Central memory CD8-positive, alpha-beta T cell (primary cell): Measurements from ENCODE around the gene FAM151A.

ENCODE experiments used
- ATAC-seq: fragments of 150-1000 bp; cut with Tn5 transposase; replicated peaks from 2 replicates; pipeline ENCODE4 v1.10.0; 2022; ENCODE audit warnings: mild to moderate bottlenecking, moderate FRiP score, moderate number of reproducible peaks; ENCODE audit not compliant: poor library complexity, severe bottlenecking; ENCODE audit errors: extremely low read depth
- DNase-seq, 2 donors: peaks; one replicate each; pipeline ENCODE4 v3.0.0; 2021; ENCODE audit warnings: low spot score in 2 of 2
- H3K27ac Mint-ChIP-seq: one replicate; pipeline ENCODE4 v1.8.0; 2022; ENCODE audit warnings: low read depth, mild to moderate bottlenecking, moderate library complexity, mixed read lengths
- H3K27me3 Mint-ChIP-seq: one replicate; pipeline ENCODE4 v1.8.0; 2022; ENCODE audit warnings: mixed read lengths
- H3K36me3 Mint-ChIP-seq: one replicate; pipeline ENCODE4 v1.8.0; 2022; ENCODE audit warnings: mild to moderate bottlenecking, moderate library complexity, mixed read lengths; ENCODE audit not compliant: insufficient read depth
- H3K4me1 Mint-ChIP-seq: one replicate; pipeline ENCODE4 v1.8.0; 2022; ENCODE audit warnings: mixed read lengths
- H3K4me3 Mint-ChIP-seq: one replicate; pipeline ENCODE4 v1.8.0; 2022; ENCODE audit warnings: mild to moderate bottlenecking, moderate library complexity, mixed read lengths
- H3K9me3 Mint-ChIP-seq: one replicate; pipeline ENCODE4 v1.8.0; 2022; ENCODE audit warnings: mixed read lengths

Gene FAM151A

DNA sequence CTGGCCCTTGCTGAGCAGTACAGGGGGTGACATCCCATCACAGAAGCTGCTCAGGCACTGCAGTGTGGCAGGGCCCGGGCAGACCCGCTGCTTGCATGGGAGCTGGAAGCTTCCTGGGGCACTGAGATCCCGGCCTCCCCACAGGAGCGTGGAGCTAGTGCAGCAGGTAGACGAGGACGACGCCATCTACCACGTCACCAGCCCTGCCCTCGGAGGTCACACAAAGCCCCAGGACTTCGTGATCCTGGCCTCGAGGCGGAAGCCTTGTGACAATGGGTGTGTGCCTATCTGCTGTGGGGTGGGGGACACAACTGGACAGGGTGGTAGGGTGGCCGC, 16.4 kb downstream of the FAM151A start:
- Mint-ChIP-seq H3K27ac (no peak overlapping the region), H3K27me3 (peaks cover 9% of the 10 kb centered on the region), H3K4me3 (no peak overlapping the region), H3K36me3 (peaks cover 1% of the 10 kb centered on the region), H3K9me3 (no peaks in the 10 kb centered on the region), H3K4me1 (peaks cover 15% of the 10 kb centered on the region)
- no peak for DNase-seq
- ATAC-seq = no peak

DNA sequence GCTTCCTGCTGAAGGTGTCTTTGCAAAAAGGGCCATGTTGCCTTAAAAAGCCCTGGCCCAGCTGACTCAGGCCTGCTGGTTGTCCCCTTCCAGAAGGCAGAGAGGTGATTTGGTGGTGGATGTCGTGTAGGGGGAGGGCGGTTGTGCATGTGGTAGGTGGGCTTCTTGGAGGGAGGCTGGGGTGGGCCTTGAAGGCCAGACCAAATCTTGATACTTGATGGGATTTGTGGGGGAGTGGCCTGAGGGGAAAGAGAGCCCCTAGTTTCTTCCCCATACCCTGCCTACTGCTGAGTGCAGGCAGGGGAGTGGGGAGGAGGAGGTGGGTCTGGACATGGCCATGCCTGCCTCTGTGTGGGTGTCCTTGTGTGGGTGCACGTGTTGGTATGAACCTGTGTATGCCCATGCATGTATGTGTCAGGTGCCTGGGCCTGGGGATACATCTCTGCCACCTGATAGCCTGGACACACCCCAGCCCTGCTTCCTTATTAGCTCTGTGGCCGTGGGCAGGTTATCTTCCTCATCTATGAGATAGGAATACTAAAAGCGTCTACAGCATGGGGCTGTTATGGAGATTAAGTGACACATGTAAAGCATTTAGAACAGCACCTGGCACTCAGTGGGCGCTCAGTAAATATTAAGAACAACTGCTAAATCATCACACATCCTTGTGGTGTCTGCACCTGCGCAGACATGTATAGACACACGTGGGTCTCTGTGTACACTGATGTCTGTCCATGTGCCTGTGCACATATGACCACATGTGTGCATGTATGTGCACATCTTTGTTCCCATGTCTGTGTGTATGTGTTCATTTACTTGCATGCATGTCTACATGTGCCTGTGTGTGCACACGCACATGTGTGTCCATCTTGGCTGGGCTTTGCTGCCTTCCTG, 17.0 kb downstream of the FAM151A start:
- H3K4me3 Mint-ChIP-seq = no peak overlapping the region
- H3K27me3 Mint-ChIP-seq = peaks cover 9% of the 10 kb centered on the region
- DNase-seq (no peak), ATAC-seq (no peak)
- no peak overlapping the region for H3K27ac Mint-ChIP-seq
- peaks cover 15% of the 10 kb centered on the region for H3K4me1 Mint-ChIP-seq
- no peaks in the 10 kb centered on the region for H3K9me3 Mint-ChIP-seq
- peaks cover 1% of the 10 kb centered on the region for H3K36me3 Mint-ChIP-seq

DNA sequence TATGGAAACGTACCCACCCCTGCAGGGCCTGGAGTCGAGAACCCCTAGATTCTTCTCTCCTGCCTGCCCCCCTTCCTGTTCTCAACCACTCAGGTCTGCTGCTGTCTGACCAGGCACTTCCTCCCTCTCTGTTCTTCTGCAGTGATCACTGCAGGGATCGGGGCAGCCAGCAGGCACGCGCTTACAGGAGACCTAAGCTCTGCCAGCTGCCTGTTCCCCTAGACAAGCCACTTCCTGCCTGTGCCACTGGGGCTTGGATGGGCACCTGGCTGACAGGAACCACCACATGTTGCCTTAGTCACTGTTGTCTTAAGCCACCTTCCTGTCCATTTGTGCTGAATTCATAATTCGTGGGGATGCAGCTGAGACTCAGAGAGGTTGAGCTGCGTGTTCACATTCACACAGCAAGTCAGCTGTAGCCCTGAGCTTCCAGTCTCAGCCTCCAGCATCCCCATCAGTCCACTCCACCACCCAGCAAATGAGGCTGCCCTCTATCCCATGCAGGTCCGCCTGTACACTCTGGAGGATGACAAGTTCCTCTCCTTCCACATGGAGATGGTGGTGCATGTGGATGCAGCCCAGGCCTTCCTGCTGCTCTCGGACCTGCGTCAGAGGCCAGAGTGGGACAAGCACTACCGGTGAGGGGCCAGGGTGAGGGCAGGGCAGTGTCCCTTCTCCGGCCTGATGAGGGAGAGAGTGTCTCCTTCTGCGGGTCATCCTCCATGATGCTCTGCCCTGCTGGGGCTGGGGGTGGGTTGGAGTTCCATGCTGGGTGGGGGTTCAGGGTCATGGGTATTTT, 18.6 kb downstream of the FAM151A start:
- Mint-ChIP-seq H3K27me3 (no peaks in the 10 kb centered on the region), H3K27ac (peak overlapping the region; percentile 42), H3K4me3 (no peak overlapping the region), H3K9me3 (no peaks in the 10 kb centered on the region), H3K36me3 (peaks cover 1% of the 10 kb centered on the region), H3K4me1 (peaks cover 15% of the 10 kb centered on the region)
- peak; percentile 79 for ATAC-seq
- DNase-seq = no peak

DNA sequence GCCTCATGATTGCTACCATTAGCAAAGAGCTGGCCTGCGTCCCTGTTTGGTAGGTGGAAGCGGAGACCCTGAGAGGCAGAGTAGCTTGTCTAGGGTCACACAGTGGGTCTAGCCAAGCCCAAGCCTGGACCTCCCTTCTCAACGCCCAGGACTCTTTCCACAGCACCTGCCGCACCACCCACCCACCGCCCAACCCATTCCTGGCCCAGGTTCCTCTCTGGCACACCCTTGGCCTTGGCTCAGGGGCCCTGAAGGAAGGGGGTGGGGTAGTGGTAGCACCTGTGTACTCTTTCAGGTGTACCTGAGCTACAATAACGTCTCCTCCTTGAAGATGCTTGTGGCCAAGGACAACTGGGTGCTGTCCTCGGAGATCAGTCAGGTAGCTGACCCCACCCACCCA, 19.3 kb downstream of the FAM151A start:
- DNase-seq (no peak), ATAC-seq (no peak)
- no peak overlapping the region for H3K4me3 Mint-ChIP-seq
- peaks cover 1% of the 10 kb centered on the region for H3K36me3 Mint-ChIP-seq
- H3K27ac Mint-ChIP-seq = peak overlapping the region; percentile 42
- H3K9me3 Mint-ChIP-seq = no peaks in the 10 kb centered on the region
- H3K4me1 Mint-ChIP-seq = peaks cover 15% of the 10 kb centered on the region
- H3K27me3 Mint-ChIP-seq = no peaks in the 10 kb centered on the region

DNA sequence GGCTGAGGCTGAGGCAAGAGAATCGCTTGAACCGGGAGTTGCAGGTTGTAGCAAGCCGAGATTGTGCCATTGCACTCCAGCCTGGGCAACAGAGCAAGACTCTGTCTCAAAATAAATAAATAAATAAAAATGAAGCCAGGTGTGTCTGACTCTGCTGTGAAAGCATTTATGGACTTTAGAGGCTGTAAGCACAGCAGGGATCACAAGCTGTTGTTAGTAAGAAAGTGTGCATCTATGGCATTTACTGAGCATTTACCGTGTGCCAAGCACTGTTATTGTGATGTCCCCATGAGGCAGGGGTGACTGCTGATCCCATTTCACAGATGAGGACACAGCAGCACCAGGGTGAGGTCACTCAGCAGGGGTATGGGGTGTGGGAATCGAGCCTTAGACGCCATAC, 20.1 kb downstream of the FAM151A start:
- ATAC-seq (no peak), DNase-seq (no peak)
- H3K27ac Mint-ChIP-seq = no peak overlapping the region
- H3K9me3 Mint-ChIP-seq = no peaks in the 10 kb centered on the region
- H3K4me3 Mint-ChIP-seq = no peak overlapping the region
- peaks cover 1% of the 10 kb centered on the region for H3K36me3 Mint-ChIP-seq
- H3K4me1 Mint-ChIP-seq = peaks cover 15% of the 10 kb centered on the region
- no peaks in the 10 kb centered on the region for H3K27me3 Mint-ChIP-seq

DNA sequence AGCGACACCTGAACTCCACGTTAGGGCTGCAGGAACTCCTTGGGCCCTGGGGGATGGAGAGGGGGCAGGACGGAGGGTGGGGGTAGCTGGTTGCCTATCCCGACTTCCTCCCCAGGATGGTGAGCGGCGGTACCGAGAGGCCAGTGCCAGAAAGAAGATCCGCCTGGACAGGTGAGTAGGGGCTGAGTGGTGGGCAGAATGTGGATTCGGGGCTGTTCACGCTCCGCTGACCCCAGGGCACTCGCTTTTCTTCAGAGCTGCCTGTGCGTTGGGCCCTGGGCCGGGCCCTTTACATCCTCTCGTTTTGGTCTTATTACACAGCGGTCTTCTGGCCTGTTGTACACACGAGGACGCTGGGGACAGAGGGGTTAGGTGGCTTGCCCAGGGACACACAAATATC, 20.8 kb downstream of the FAM151A start:
- Mint-ChIP-seq H3K36me3 (peaks cover 1% of the 10 kb centered on the region), H3K27ac (no peak overlapping the region), H3K27me3 (no peaks in the 10 kb centered on the region), H3K4me1 (peaks cover 15% of the 10 kb centered on the region), H3K4me3 (no peak overlapping the region), H3K9me3 (no peaks in the 10 kb centered on the region)
- no peak for DNase-seq
- ATAC-seq = no peak

DNA sequence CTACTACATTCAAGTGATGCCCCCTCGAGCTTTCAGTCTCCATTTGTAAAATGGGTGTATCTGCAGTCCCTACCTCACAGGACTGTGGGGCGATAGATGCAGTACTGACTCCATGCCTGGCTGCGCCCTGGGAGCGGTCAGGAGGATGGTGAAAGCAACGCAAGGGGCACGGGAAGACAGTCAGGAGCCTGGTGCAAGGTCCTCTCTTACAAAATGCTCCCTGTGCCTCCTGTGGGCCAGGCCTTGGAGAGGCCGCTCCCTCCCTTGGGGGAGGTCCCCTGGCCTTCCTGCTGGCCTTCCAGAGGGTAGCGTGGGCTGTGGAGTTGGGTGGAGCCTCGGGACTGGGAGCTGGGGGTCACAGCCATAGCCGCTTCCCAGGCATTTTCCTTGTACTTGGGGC, 21.6 kb downstream of the FAM151A start:
- H3K4me1 Mint-ChIP-seq = peaks cover 15% of the 10 kb centered on the region
- no peak overlapping the region for H3K4me3 Mint-ChIP-seq
- ATAC-seq (no peak), DNase-seq (no peak)
- H3K36me3 Mint-ChIP-seq = peaks cover 1% of the 10 kb centered on the region
- H3K27me3 Mint-ChIP-seq = no peaks in the 10 kb centered on the region
- no peak overlapping the region for H3K27ac Mint-ChIP-seq
- no peaks in the 10 kb centered on the region for H3K9me3 Mint-ChIP-seq

DNA sequence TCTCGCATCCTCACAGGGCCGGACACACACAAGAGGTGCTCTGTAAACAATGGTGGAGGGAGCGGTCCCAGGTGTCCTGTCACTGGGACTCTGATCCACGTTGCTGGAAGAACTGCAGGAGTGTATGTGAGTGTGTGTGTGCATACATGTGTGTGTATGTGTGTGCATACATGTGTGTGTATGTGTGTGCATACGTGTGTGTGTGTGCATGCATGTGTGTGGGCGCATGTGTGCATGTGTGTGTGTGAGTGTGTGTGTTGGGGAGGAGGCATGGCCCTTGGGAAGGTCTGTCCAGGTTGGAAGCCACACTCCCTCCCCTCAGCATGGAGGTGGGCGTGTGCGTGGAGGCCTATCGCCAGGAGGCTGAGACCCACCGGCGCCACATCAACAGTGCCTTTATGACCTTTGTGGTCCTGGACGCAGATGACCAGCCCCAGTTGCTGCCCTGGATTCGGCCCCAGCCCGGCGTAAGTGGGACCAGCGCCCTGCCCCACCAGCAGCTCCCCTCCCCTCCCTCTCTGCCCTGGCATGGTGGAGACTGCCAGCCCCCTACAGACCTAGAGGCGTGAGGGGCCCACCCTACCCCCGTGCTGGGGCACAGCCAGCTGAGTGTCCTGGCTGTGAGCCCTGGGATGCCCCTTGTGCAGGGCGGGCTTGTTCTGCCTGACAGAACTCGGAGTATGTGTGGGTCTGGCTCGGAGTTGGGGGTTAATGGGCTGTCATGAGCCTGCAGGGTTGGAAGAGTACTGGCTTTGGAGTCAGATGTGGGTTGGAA, 22.2 kb downstream of the FAM151A start:
- DNase-seq = no peak
- Mint-ChIP-seq H3K36me3 (peaks cover 1% of the 10 kb centered on the region), H3K9me3 (no peaks in the 10 kb centered on the region), H3K27me3 (no peaks in the 10 kb centered on the region), H3K27ac (no peak overlapping the region), H3K4me3 (no peak overlapping the region), H3K4me1 (peaks cover 15% of the 10 kb centered on the region)
- no peak for ATAC-seq

DNA sequence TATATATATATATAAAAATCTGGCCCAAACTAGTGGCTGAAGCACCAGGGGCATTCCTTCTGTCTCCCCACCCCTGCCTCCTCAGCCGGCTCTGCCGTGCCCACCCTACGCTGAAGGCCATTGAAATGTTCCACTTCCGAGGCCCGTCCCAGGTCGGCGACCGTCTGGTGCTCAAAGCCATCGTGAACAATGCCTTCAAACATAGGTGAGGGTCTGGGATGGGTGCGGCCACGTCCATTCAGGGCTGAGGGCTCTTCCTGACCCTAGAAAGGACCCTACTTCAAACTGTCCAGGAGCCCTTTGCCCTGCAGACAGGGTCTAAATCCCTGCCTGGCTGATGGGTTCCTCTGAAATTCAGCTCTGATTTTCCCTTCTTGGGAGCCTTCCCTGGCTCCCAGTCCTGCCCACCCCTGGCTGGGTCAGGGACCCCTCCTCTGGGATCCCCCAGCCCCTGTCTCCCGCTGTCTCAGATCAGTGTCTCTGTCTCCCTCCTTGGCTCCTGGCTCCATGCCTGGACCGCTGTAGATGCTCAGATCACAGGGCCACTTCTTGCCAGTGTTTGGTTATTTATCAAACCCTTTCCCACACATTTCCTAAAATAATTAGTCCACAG, 24.0 kb downstream of the FAM151A start:
- ATAC-seq (no peak), DNase-seq (no peak)
- Mint-ChIP-seq H3K9me3 (no peaks in the 10 kb centered on the region), H3K27ac (no peak overlapping the region), H3K4me3 (no peak overlapping the region), H3K4me1 (peaks cover 3% of the 10 kb centered on the region), H3K36me3 (no peaks in the 10 kb centered on the region), H3K27me3 (no peaks in the 10 kb centered on the region)

DNA sequence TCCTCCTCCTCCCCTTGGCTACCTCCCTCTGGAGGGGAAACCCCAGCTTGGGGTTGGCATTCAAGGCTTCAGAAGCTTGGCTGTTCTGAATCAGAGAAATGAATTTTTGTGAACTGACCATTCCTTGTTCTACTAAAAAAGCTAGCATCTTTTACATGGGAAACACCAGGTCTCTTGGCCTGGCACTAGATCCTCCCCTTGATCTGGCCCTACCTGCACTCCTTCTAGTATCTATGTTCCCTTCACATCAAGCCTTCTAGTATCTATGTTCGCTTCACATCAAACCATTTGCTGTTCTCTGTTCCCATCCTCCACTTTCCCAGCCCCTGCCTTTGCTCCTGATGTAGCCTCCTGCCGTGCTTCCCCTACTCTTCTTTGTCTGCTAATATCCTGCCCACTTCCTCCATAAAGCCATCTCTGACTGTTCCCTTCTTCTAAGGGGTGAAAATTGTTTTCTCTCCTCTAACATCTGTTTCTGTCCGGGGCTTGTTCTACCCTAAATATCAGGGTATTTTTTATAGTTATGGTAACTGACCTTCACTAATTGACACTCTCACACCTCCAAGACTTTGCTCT, 25.8 kb downstream of the FAM151A start:
- H3K4me1 Mint-ChIP-seq = no peaks in the 10 kb centered on the region
- no peaks in the 10 kb centered on the region for H3K36me3 Mint-ChIP-seq
- DNase-seq (no peak), ATAC-seq (no peak)
- no peak overlapping the region for H3K27ac Mint-ChIP-seq
- no peak overlapping the region for H3K4me3 Mint-ChIP-seq
- H3K27me3 Mint-ChIP-seq = no peaks in the 10 kb centered on the region
- H3K9me3 Mint-ChIP-seq = no peaks in the 10 kb centered on the region

DNA sequence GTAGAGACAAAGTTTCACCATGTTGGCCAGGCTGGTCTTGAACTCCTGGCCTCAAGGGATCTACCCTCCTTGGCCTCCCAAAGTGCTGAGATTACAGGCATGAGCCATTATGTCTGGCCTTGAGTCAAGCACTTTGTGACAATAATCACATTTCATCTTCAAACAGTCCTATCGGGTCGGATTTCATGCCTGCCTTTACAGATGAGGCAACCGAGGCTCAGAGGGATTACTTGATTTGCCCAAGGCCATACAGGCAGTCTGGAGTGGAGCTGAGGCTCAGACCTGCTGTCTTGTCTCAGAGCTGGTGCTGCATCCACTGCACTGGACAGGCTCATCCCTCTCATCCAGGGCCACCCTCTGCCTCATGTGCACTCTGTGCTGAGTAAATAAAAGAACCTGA, 26.6 kb downstream of the FAM151A start:
- Mint-ChIP-seq H3K9me3 (no peaks in the 10 kb centered on the region), H3K27me3 (no peaks in the 10 kb centered on the region), H3K36me3 (no peaks in the 10 kb centered on the region), H3K4me1 (no peaks in the 10 kb centered on the region), H3K27ac (no peak overlapping the region), H3K4me3 (no peak overlapping the region)
- no peak for DNase-seq
- ATAC-seq = no peak

DNA sequence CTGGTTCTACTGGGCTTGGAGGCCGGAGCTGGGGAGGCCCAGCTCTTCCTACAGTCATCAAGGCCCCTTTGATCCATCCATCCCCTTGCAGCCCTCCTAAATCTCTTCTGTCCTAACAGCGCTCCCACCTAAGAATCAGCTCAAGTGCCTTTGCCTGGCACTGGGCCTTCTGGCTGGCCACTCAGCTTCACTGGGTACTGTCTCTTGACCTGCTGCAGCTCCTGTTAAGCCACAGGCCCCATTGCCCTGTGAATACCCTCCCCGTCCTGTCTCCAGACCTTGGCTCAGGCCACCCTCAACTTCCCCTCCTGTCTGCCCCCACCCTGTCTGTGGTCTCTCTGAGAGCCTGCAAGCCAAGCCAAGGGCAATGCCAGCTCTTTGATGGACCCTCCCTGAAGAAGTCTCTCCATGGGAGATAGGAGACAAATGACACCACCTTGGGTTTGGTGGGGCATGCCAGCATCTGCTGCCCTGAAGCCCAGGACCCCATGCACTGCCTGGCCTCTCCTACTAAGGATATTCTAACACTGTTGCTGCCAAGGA, 27.3 kb downstream of the FAM151A start:
- no peaks in the 10 kb centered on the region for H3K4me1 Mint-ChIP-seq
- no peaks in the 10 kb centered on the region for H3K9me3 Mint-ChIP-seq
- no peaks in the 10 kb centered on the region for H3K27me3 Mint-ChIP-seq
- no peak for DNase-seq
- no peak overlapping the region for H3K4me3 Mint-ChIP-seq
- no peak overlapping the region for H3K27ac Mint-ChIP-seq
- ATAC-seq = no peak
- H3K36me3 Mint-ChIP-seq = no peaks in the 10 kb centered on the region
